OCI-LY7 (cell line): ENCODE results near the gene MTMR2. TPM values are rescaled to one million over a fixed set of nuclear protein-coding genes. Genes with fewer than 3 reads are reported as not detected.

Experiments used
- BruUV-seq: library from RNA; stranded (reverse); fragments of 400-500 nt; replicated peaks from 2 replicates; lab custom pipeline; 2021; lab: Mats Ljungman, UMichigan
- CTCF ChIA-PET: fragments of 300-600 bp; sonication (Branson Sonifier 250); formaldehyde crosslinking; loops from one replicate; lab custom pipeline; 2022; ENCODE audit warnings: antibody characterized with exemption; ENCODE audit not compliant: unreplicated experiment; lab: Charles Lee
- POLR2A ChIA-PET: fragments of 300-600 bp; sonication (Branson Sonifier 250); formaldehyde crosslinking; loops from one replicate; lab custom pipeline; 2022; ENCODE audit warnings: antibody characterized with exemption; lab: Charles Lee
- DNase-seq: peaks from one replicate; pipeline ENCODE4 v3.0.0-alpha.2; 2015; ENCODE audit warnings: low spot score
- H2AFZ ChIP-seq: fragments of 200-600 bp; sonication (generic), shearing (Covaris generic); 2 replicates; pipeline ENCODE4 v1.6.1; 2014; ENCODE audit warnings: mild to moderate bottlenecking, antibody characterized with exemption, low read length, moderate library complexity
- H3K27ac ChIP-seq: fragments of 200-600 bp; sonication (generic); 2 replicates; pipeline ENCODE4 v1.5.1; 2014; ENCODE audit warnings: mixed run types, low read depth, mild to moderate bottlenecking, moderate library complexity, low read length, inconsistent platforms; ENCODE audit not compliant: poor library complexity, severe bottlenecking
- H3K36me3 ChIP-seq: fragments of 200-600 bp; sonication (generic); 2 replicates; pipeline ENCODE4 v1.6.1; 2014; ENCODE audit warnings: mild to moderate bottlenecking, antibody characterized with exemption, low read length, moderate library complexity, mixed read lengths; ENCODE audit not compliant: insufficient read depth
- H3K4me1 ChIP-seq: fragments of 200-600 bp; sonication (generic); 2 replicates; pipeline ENCODE4 v1.5.1; 2014; ENCODE audit warnings: mild to moderate bottlenecking, low read length; ENCODE audit not compliant: insufficient read depth, poor library complexity, severe bottlenecking
- H3K4me2 ChIP-seq: fragments of 200-600 bp; sonication (generic); 2 replicates; pipeline ENCODE4 v1.6.1; 2014; ENCODE audit warnings: mild to moderate bottlenecking, low read length
- H3K4me3 ChIP-seq: fragments of 200-600 bp; sonication (generic); 2 replicates; pipeline ENCODE4 v1.5.1; 2014; ENCODE audit warnings: mild to moderate bottlenecking, low read depth, low read length; ENCODE audit not compliant: poor library complexity, severe bottlenecking
- H3K79me2 ChIP-seq: fragments of 200-600 bp; sonication (generic); 2 replicates; pipeline ENCODE4 v1.6.1; 2016; ENCODE audit warnings: low read depth, mild to moderate bottlenecking, low read length, moderate library complexity, mixed read lengths; ENCODE audit not compliant: insufficient read depth
- H3K9me2 ChIP-seq: fragments of 200-600 bp; sonication (generic); 2 replicates; pipeline ENCODE4 v1.6.1; 2016; ENCODE audit warnings: mild to moderate bottlenecking, low read length, mixed read lengths; ENCODE audit not compliant: insufficient read depth
- H3K9me3 ChIP-seq: fragments of 200-600 bp; sonication (generic); 2 replicates; pipeline ENCODE4 v1.6.1; 2014; ENCODE audit warnings: mild to moderate bottlenecking, mixed run types, low read length, mixed read lengths
- H4K20me1 ChIP-seq: fragments of 200-600 bp; sonication (generic); 2 replicates; pipeline ENCODE4 v1.6.1; 2014; ENCODE audit warnings: mild to moderate bottlenecking, antibody characterized with exemption, low read length, moderate library complexity, mixed read lengths; ENCODE audit not compliant: insufficient read depth
- EZH2phosphoT487 ChIP-seq: fragments of 200-600 bp; sonication (generic); IDR thresholded peaks from 2 replicates; pipeline ENCODE4 v1.6.1; 2018; ENCODE audit warnings: low read depth, borderline replicate concordance, mild to moderate bottlenecking, mixed run types, antibody characterized with exemption, low read length, moderate library complexity, mixed read lengths
- intact Hi-C: fragments of 100-400 bp; cut with micrococcal nuclease; formaldehyde crosslinking; loops from one replicate; pipeline ENCODE4 v1.10.0; 2022; ENCODE audit not compliant: unreplicated experiment
- total RNA-seq, 2 experiments: library from RNA; depleted of rRNA in 1 of 2; stranded (reverse); fragments of >200 nt in 1 of 2; shearing (Covaris generic) in 1 of 2; gene quantifications; 2 replicates each; pipeline ENCODE4 v1.2.3, GENCODE V29; 2014 to 2022
- TF ChIP-seq, protein P1 (sequence below): fragments of 200-600 bp; sonication (generic); conservative IDR thresholded peaks from 2 replicates; pipeline ENCODE4 v1.5.1; 2014; ENCODE audit warnings: mild to moderate bottlenecking, antibody characterized with exemption, low read length, moderate library complexity, mixed read lengths

Gene MTMR2
- total RNA-seq, 2 experiments from 2014 or later, result 0.79 to 13.0 TPM

GRCh38 chr11:95892892-95893570 lies 30.9 kb downstream of the MTMR2 start:
- H3K36me3 ChIP-seq, result no peaks in the 10 kb centered on the region
- no peaks in the 10 kb centered on the region for H4K20me1 ChIP-seq
- intact Hi-C loops, result no loop called here
- H3K9me2 ChIP-seq, result no peaks in the 10 kb centered on the region
- no peak overlapping the region for H3K27ac ChIP-seq
- H3K4me3 ChIP-seq, result no peak overlapping the region
- H3K79me2 ChIP-seq, result no peaks in the 10 kb centered on the region
- H3K9me3 ChIP-seq, result no peaks in the 10 kb centered on the region
- H2AFZ ChIP-seq, result no peak overlapping the region
- H3K4me2 ChIP-seq, result no peak overlapping the region
- H3K4me1 ChIP-seq, result no peaks in the 10 kb centered on the region
- no peak for DNase-seq
- BruUV-seq, result no TSS peak
- ChIA-PET POLR2A (no interaction called here), CTCF (no interaction called here)
- TF ChIP-seq EZH2phosphoT487, result no peak
- TF ChIP-seq, protein P1, sequence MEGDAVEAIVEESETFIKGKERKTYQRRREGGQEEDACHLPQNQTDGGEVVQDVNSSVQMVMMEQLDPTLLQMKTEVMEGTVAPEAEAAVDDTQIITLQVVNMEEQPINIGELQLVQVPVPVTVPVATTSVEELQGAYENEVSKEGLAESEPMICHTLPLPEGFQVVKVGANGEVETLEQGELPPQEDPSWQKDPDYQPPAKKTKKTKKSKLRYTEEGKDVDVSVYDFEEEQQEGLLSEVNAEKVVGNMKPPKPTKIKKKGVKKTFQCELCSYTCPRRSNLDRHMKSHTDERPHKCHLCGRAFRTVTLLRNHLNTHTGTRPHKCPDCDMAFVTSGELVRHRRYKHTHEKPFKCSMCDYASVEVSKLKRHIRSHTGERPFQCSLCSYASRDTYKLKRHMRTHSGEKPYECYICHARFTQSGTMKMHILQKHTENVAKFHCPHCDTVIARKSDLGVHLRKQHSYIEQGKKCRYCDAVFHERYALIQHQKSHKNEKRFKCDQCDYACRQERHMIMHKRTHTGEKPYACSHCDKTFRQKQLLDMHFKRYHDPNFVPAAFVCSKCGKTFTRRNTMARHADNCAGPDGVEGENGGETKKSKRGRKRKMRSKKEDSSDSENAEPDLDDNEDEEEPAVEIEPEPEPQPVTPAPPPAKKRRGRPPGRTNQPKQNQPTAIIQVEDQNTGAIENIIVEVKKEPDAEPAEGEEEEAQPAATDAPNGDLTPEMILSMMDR, result no peak

- POLR2A ChIA-PET, result no interaction called here
- TF ChIP-seq, protein P1, result no peak
- no peak for TF ChIP-seq EZH2phosphoT487
- H3K4me3 ChIP-seq, result no peak overlapping the region
- no peaks in the 10 kb centered on the region for H3K9me2 ChIP-seq
- intact Hi-C loops, result no loop called here
- DNase-seq, result no peak
- H3K4me2 ChIP-seq, result no peak overlapping the region
- no peaks in the 10 kb centered on the region for H4K20me1 ChIP-seq
- no peak overlapping the region for H2AFZ ChIP-seq
- H3K9me3 ChIP-seq, result no peaks in the 10 kb centered on the region
- no peak overlapping the region for H3K27ac ChIP-seq
- no peaks in the 10 kb centered on the region for H3K36me3 ChIP-seq
- CTCF ChIA-PET, result no interaction called here
- H3K4me1 ChIP-seq, result no peaks in the 10 kb centered on the region
- no peaks in the 10 kb centered on the region for H3K79me2 ChIP-seq
- BruUV-seq, result no TSS peak
Measured at GRCh38 chr11:95892492-95892891, 31.4 kb downstream of the MTMR2 start.

DNA sequence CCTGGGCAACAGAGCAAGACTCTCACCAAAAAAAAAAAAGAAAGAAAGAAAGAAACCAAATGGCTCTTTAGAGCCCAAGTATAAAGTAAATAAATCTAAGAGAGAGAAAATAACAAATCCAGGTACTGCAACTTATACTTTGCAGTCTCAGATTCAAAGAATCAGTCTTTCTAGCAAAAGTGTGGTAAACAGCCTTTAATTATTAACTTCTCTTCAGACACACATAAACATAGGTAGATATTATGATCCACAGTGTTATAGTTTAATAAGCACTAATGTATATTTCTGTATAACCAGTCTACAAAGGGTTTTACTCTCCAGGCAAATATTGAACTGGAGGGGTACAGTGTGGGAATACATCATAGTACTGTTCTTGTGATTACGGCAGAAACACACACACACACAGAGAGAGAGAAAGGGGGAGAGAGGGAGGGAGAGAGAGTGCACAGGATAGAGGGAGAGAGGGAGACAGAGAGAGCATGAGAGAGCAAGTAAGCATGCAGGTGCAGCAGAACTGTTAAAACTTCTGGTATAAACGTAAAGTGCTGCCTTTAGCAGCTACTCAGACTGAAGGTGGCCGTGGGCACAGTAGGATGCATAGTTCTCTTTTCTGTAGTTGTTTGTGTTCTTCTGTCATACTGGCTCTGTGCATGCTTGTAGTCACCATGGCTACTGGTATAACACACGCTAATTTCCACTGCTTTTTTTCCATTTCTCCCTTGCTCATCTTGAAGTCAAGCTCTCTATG lies 32.3 kb downstream of the MTMR2 start:
- no peaks in the 10 kb centered on the region for H3K79me2 ChIP-seq

More for the DNA sequence above, 32.3 kb downstream of the MTMR2 start:
- BruUV-seq, result no TSS peak
- intact Hi-C loops, result no loop called here
- no peaks in the 10 kb centered on the region for H3K9me2 ChIP-seq
- H3K4me3 ChIP-seq, result no peak overlapping the region
- no peaks in the 10 kb centered on the region for H3K36me3 ChIP-seq
- CTCF ChIA-PET, result no interaction called here
- no peaks in the 10 kb centered on the region for H3K9me3 ChIP-seq
- no peaks in the 10 kb centered on the region for H3K4me1 ChIP-seq
- TF ChIP-seq, protein P1, result no peak
- TF ChIP-seq EZH2phosphoT487, result no peak
- H4K20me1 ChIP-seq, result no peaks in the 10 kb centered on the region
- H3K27ac ChIP-seq, result no peak overlapping the region
- no peak overlapping the region for H3K4me2 ChIP-seq
- H2AFZ ChIP-seq, result no peak overlapping the region
- no peak for DNase-seq
- POLR2A ChIA-PET, result interaction anchor here (0.6 to 0.7 kb wide), 2 partner anchors 40 to 555 kb away, joined by 3 to 6 read pairs; no protein-coding TSS in a partner anchor
